Panc1 (cell line): ENCODE results near the gene MEGF6. TPM values are rescaled to one million over a fixed set of nuclear protein-coding genes. Genes with fewer than 3 reads are reported as not detected.

ENCODE experiments used
- ATAC-seq: fragments of 200-7000 bp; cut with Tn5 transposase; 2 replicates; pipeline ENCODE4 v1.9.1; 2020; ENCODE audit warnings: mild to moderate bottlenecking, moderate library complexity
- BruUV-seq: library from RNA; stranded (reverse); fragments of 400-500 nt; replicated peaks from 2 replicates; lab custom pipeline; 2021; lab: Mats Ljungman, UMichigan
- CTCF ChIA-PET: fragments of 300-600 bp; sonication (Branson Sonifier 250); formaldehyde crosslinking; loops from one replicate; lab custom pipeline; 2022; ENCODE audit warnings: antibody characterized with exemption; lab: Charles Lee
- POLR2A ChIA-PET: fragments of 300-600 bp; sonication (Branson Sonifier 250); formaldehyde crosslinking; loops from one replicate; lab custom pipeline; 2022; ENCODE audit warnings: antibody characterized with exemption; lab: Charles Lee
- DNase-seq: peaks from one replicate; pipeline ENCODE4 v3.0.0-alpha.2; 2010; ENCODE audit warnings: low read depth, low spot score
- H3K27ac ChIP-seq: 2 replicates; pipeline ENCODE4 v1.5.1; 2011; ENCODE audit warnings: mild to moderate bottlenecking, low read length, inconsistent platforms
- H3K27me3 ChIP-seq: fragments of 200-500 bp; sonication (Bioruptor generic); 2 replicates; pipeline ENCODE4 v1.6.0; 2014; ENCODE audit warnings: low read length, inconsistent platforms; ENCODE audit not compliant: control insufficient read depth, insufficient read depth
- H3K36me3 ChIP-seq: fragments of 200-500 bp; sonication (Bioruptor generic); 2 replicates; pipeline ENCODE4 v1.5.1; 2014; ENCODE audit warnings: inconsistent platforms, mild to moderate bottlenecking, low read length, moderate library complexity; ENCODE audit not compliant: control insufficient read depth, insufficient read depth
- H3K4me1 ChIP-seq: 2 replicates; pipeline ENCODE4 v1.5.1; 2011; ENCODE audit warnings: inconsistent platforms, mild to moderate bottlenecking, low read length, moderate library complexity; ENCODE audit not compliant: control insufficient read depth, insufficient read depth
- H3K4me3 ChIP-seq, 2 experiments: 2 replicates each; pipeline ENCODE4 v1.5.1; 2011 to 2012; ENCODE audit warnings: low read depth in 2 of 2, low read length in 2 of 2, mild to moderate bottlenecking in 2 of 2, inconsistent platforms in 1 of 2, moderate library complexity in 1 of 2
- H3K9me3 ChIP-seq: fragments of 200-500 bp; sonication (Bioruptor generic); 2 replicates; pipeline ENCODE4 v1.5.1; 2014; ENCODE audit warnings: low read depth, mild to moderate bottlenecking, inconsistent platforms, low read length, moderate library complexity; ENCODE audit not compliant: control insufficient read depth, insufficient read depth
- CTCF ChIP-seq: fragments of 450-650 bp; IDR thresholded peaks from 2 replicates; pipeline ENCODE4 v1.5.1; 2017; ENCODE audit warnings: mild to moderate bottlenecking
- POLR2AphosphoS5 ChIP-seq: IDR thresholded peaks from 2 replicates; pipeline ENCODE4 v1.6.1; 2012; ENCODE audit warnings: mild to moderate bottlenecking, low read depth, low read length, moderate library complexity
- REST ChIP-seq, 2 experiments: IDR thresholded peaks; 2 replicates each; pipeline ENCODE4 v1.6.1; 2011 to 2012; ENCODE audit warnings: low read depth in 2 of 2, control low read depth in 1 of 2, low read length in 1 of 2, mild to moderate bottlenecking in 1 of 2, moderate library complexity in 1 of 2; ENCODE audit not compliant: insufficient read depth in 1 of 2
- SIN3A ChIP-seq: IDR thresholded peaks from 2 replicates; pipeline ENCODE4 v1.6.1; 2012; ENCODE audit warnings: low read depth, mild to moderate bottlenecking, low read length, moderate library complexity, borderline replicate concordance; ENCODE audit not compliant: insufficient read depth
- TCF7L2 ChIP-seq: IDR thresholded peaks from 2 replicates; pipeline ENCODE4 v1.6.1; 2011; ENCODE audit warnings: mild to moderate bottlenecking, low read depth, low read length, inconsistent platforms
- in situ Hi-C: cut with HindIII; loops from 2 replicates; pipeline ENCODE4 v1.10.0; 2016; ENCODE audit warnings: low sequenced_read_pairs, low pct_unique_long_range_greater_than_20kb
- intact Hi-C: fragments of 100-400 bp; cut with micrococcal nuclease; formaldehyde crosslinking; loops from one replicate; pipeline ENCODE4 v1.10.0; 2022; ENCODE audit not compliant: unreplicated experiment
- total RNA-seq: library from RNA; stranded (reverse); gene quantifications from one replicate; pipeline ENCODE4 v1.2.1, GENCODE V29; 2021; ENCODE audit not compliant: unreplicated experiment

MEGF6 gene
- total RNA-seq, 1 experiment from 2014 or later, result 32.6 TPM

GRCh38 chr1:3570066-3570986 lies 41.0 kb downstream of the MEGF6 start:
- TF ChIP-seq TCF7L2, result no peak
- no peak for TF ChIP-seq REST (IDR thresholded peaks at IDR 0.05; ENCODE audit: insufficient read depth in 1 of 2, low read depth in 2 of 2, low read length in 1 of 2)
- TF ChIP-seq SIN3A, result no peak
- TF ChIP-seq CTCF, result no peak
- no peak for TF ChIP-seq POLR2AphosphoS5
- CTCF ChIA-PET, result no interaction called here
- ATAC-seq (no peak), DNase-seq (no peak)
- H3K27me3 ChIP-seq, result no peaks in the 10 kb centered on the region
- intact Hi-C loops (no loop called here), in situ Hi-C loops (no loop called here)
- H3K4me1 ChIP-seq, result no peaks in the 10 kb centered on the region
- no peaks in the 10 kb centered on the region for H3K36me3 ChIP-seq
- no peaks in the 10 kb centered on the region for H3K9me3 ChIP-seq
- BruUV-seq, result no TSS peak
- H3K27ac ChIP-seq, result no peak overlapping the region
- H3K4me3 ChIP-seq, result no peak overlapping the region
- POLR2A ChIA-PET, result no interaction called here

- DNase-seq (no peak), ATAC-seq (no peak)
- H3K4me3 ChIP-seq, result no peak overlapping the region
- in situ Hi-C loops, result no loop called here
- intact Hi-C loops, result loop anchor here (10.0 kb wide), 1 partner anchor 75 kb away; no protein-coding TSS in a partner anchor
- no peak overlapping the region for H3K27ac ChIP-seq
- TF ChIP-seq REST (IDR thresholded peaks at IDR 0.05; ENCODE audit: insufficient read depth in 1 of 2, low read depth in 2 of 2, low read length in 1 of 2) (no peak), TCF7L2 (no peak), SIN3A (no peak), CTCF (no peak), POLR2AphosphoS5 (no peak)
- no peaks in the 10 kb centered on the region for H3K36me3 ChIP-seq
- no TSS peak for BruUV-seq
- CTCF ChIA-PET, result no interaction called here
- no peaks in the 10 kb centered on the region for H3K9me3 ChIP-seq
- H3K27me3 ChIP-seq, result no peaks in the 10 kb centered on the region
- 0 out of 2 replicates have a peak, but pooled peaks cover 3% of the 10 kb centered on the region for H3K4me1 ChIP-seq
- POLR2A ChIA-PET, result no interaction called here
Observed at GRCh38 chr1:3569436-3569835, 41.9 kb downstream of the MEGF6 start.
